Skeletal muscle cell (primary cell): ENCODE data around the gene COTL1.
"Not testable (repeated sequence)": the region's sequence is repeated elsewhere in the genome, so short reads cannot be mapped to it uniquely, and the experiment has no call there.

Experiments used
- DNase-seq: peaks from one replicate; pipeline ENCODE4 v3.0.0-alpha.2; 2010; ENCODE audit warnings: low read depth
- H3K4me3 ChIP-seq: 2 replicates; pipeline ENCODE4 v1.5.1; 2011; ENCODE audit warnings: low read depth, mild to moderate bottlenecking, control low read depth, low read length, moderate library complexity

Gene COTL1

DNA sequence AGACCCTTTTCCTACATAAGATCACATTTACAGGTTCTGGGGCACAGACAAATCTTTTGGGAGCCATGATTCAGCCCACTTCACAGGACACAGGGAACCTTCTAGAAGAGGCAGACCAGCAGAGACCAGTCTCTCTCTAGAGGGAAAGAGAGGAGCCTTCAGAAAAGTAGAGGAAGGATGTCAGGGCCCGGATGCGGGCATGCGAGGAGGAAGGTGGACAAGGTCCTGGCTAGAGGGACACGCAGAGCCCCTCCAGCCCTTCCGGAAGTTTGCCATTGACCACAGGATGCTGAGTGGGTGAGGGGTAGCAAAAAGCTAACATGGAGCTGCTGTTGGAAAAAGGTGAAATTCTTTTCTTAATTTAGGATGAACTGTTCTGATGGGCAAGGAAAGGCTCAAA, 57.6 kb downstream of the COTL1 start:
- no peak for DNase-seq
- no peak overlapping the region for H3K4me3 ChIP-seq

DNA sequence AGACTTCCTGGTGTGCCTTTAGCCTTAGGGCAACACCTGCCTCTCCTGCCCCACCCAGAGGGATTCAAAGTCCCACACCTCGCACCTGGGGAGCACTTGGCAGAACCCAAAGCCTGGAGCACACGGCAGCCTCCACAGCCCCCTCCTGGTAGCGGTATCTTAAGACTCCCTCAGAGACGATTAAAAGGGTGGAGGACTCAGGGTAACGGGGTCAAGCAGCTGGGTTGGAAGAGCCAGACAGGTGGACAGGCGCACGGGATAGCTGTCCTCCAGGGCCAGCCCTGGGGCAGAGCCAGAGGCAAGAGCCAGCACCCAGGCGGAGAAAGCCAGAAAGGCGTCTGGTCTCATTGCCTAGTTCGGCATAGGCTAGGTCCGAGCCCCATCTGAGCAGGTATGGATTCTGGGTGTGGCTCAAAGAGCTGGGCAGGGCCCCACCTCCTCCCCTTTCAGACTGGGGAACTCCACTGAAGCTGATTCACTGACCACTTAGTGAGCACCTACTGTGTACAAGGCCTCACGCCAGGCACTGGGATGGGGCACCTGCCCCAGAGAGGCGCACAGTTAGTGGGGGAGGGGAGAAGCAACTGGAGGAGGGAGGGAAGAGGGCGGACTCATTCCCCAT, 58.5 kb downstream of the COTL1 start:
- no peak for DNase-seq
- no peak overlapping the region for H3K4me3 ChIP-seq

DNA sequence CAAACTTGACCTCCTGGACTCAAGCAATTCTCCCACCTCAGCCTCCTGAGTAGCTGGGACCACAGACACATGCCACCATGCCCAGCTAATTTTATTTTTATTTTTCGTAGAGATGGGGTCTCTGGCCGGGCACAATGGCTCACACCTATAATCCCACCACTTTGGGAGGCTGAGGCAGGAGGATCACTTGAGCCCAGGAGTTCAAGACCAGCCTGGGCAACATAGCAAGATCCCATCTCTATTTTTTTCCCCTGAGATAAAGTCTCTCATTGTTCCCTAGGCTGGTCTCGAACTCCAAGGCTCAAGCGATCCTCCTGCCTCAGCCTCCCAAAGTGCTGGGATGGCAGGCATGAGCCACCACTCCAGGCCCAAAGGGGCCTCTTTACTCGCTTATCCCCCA, 59.0 kb downstream of the COTL1 start:
- DNase-seq, H3K4me3 ChIP-seq: not testable (repeated sequence)

DNA sequence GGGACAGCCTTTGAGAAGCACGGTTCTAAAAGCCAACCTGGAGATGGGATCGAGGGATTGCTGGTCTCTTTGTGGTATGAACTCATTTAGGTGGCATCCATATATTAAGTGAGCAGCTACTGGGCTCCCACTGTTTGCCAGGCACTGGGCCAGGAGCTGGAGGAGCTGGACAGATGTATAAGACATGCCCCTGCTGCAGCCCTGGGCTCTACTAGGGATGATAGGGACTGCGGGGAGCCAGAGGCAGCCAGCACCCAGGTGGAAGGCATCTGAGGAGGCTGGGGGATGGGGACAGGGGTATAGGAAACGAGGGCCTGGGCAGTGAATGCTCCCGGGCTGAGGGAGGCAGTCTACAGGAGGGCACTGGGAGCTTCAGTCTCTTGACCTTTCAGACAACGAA, 60.4 kb downstream of the COTL1 start:
- DNase-seq = no peak
- H3K4me3 ChIP-seq = no peak overlapping the region

DNA sequence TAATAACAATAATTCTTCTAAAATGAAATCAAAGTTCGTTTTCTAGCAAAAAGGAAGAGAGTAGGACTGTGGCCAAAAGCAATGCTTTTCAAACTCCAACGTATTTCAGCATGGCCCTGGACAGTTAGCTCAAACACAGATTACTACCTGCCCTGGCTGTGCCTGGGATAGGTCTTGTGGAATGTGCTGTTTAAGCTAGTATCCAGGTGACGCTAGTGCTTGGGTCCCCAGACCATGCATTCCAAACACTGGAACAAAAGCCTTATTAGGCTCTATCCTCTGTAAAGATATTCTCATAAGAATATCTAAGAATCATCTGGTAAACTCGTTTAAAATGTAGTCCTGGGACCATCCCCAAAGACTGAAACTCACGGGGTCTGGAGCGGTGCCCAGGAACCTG, 60.8 kb downstream of the COTL1 start:
- no peak for DNase-seq
- no peak overlapping the region for H3K4me3 ChIP-seq

DNA sequence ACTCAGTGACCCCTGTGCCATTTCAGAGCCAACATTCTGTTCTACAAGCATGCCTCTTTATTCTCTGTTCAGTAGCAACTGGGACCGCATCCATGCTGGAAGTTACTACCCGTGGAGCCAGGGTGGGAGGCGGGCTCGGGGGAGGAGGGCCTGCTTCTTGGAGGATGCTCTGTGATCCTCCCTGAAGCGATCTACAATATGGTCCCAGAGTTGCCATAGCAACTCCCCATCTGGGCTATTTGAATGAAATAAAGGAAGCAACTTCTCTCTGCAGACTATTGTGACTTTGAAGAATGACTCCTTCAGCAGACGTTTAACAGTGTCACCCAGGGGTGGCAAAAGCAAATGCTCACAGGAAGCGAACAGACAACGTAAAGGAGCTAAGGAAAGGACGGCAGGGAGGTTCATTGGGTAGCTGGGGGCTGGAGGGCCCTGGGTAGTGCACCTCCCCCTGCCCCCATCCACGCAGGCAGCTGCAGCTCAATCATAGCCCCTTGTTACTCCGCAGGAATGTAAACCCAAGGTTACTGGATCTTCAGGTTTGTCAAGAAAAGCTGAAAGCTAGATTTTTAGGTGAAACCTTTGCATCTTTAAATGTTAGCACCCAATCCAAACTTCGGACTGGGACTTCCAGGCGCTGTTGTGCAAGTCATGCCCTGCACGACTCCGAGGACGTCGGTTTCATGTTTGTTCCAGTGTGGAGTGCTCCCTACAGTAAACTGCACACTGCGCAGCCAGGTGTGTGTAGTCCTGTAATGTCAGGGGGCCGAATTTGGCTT, 62.3 kb downstream of the COTL1 start:
- no peak for DNase-seq
- no peak overlapping the region for H3K4me3 ChIP-seq

DNA sequence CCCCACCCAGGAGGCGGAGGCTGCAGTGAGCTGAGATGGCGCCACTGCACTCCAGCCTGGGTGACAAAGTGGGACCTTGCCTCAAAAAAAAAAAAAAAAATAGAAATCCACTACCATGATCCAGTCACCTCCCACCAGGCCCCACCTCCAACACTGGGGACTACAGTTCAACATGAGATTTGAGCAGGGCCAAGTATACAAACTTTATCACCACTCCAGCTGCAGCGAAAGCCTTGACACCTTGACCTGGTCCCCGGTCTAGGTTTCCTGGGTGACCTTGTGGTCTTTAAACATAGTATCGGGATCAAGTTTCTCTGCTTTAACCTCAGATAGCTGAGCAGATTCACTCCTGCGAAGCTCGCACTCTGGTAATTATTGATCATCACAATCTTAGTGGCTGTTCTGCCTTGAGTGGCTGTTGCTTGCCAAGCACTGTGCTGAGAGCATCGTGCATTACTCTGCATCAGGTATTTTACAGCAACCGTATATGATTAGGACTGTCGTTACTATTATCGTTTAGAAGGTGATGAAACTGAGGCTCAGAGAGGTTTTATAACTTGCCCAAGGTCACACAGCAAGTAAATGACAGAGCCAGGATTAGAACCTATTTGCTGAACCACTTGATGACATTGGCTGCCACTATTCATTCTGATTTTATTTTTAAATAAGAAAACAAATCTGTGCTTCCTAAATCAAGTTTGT, 63.1 kb downstream of the COTL1 start:
- no peak overlapping the region for H3K4me3 ChIP-seq

DNA sequence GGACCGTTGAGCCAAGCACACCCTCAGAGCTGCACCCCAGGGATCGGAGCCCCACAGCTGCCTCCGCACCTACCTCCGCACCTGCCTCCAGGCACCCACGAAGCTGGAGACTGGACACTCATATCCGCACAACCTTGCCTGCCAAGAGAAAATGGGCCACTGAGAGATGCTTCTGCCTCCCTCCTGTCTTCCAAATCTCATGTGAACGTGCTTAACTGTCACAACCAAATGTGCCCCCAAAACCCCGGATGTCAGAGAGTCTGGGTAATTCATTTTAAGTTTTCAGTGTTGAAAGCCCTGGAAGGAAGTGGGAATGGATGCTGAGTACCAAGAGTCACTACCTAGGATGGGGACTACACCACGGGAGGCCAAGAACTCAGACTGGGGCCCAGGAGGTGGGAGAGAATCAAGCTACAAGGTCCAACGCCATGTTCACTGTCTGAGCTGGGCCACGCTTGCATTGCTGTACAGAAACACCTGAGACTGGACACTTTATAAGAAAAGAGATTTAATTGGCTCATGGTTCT, 63.9 kb downstream of the COTL1 start:
- no peak overlapping the region for H3K4me3 ChIP-seq
- DNase-seq = no peak

More for the DNA sequence above, 63.1 kb downstream of the COTL1 start:
- no peak for DNase-seq

DNA sequence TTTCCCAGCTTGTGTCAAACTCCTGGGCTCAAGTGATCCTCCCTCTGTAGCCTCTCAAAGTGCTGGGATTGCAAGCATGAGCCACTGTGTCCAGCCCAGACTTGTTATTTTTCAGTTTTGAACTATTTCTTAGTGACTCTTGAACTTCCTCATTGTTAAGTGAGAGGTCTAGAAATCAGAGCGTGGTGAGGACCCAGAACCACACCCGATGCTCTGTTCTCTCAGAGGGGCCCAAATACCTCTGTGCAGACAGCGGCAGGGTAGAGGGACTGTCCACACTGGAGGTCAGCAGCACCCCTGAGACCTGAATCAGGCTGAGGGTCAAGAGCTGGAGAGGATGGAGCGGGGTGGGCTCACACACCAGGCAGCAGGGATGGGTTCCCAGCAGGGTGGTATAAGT, 65.7 kb downstream of the COTL1 start:
- DNase-seq = no peak
- no peak overlapping the region for H3K4me3 ChIP-seq

DNA sequence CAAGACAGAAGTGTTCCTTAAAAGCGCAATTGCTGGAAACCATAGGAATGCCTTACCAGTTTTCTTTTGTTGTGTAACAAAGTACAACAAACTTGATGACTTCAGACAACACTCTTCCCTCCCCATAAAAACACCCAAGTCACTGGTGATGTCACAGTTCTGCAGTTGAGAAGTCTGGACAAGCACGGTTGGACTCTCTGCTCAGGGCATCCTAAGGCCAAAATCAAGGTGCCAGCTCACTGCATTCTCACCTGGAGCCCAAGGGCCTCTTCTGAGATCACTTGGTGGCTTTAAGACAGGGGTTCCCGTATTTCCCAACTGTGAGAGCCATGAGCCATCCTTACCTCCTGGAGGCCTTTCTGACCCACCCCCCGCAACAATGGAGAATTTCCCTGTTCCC, 67.8 kb downstream of the COTL1 start:
- no peak overlapping the region for H3K4me3 ChIP-seq
- DNase-seq = no peak

DNA sequence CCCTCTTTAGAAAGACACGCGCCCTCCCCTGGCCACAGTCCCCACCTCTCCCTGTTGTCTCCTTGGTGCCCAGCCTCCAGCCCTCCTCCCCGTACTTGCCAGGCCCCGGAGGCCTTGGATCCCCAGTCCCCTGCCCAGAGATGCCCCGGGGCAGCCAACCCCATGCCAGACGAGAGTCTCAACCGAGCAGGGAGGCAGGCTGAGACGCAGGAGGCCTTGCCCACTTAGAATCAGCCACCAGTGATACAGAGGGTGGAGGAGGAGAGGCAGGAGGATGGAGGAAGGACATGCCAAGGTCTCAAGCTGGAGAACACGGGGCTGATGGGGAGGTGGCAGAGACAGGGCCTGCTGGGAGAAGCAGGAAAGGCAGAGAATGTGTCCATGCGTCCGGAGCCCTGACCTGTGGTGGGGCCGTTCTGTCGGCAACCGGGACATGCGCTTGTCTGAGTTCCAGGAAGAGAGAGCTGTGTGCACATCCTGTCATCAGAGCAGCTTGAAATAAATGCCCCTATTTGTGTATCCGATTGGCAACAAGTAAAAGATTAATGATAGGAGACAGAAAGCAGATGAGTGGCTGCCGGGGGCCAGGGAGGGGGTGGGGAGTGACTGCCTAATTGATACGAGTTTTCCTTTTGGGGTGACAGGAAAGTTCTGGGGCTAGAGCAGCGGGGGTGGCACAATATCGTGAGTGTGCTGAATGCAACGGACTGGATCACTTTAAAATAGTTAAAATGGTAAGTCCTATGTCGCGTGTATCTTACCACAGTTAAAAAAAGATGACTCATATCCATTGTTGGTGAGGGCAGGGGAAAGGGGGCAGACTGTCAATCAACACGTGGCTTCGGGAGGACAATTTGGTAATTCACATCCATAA, 68.7 kb downstream of the COTL1 start:
- no peak overlapping the region for H3K4me3 ChIP-seq
- DNase-seq = no peak

DNA sequence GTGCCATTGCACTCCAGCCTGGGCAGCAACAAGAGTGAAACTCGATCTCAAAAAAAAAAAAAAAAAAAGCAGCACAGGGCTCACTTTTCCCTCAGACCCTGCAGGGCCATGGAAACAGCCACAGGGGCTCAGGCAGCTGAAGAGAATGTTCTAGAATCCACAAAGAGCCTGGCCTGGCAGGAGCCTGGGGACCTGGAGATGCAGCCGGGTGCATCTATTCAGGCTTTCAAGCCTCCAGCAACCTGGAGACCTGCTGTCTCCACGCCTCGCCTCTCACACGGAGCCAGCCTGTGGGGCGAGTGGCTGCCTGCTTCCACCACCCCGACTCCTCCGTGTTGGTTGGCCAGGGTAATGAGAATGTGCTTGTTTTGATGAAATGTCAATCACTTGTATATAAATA, 69.4 kb downstream of the COTL1 start:
- no peak for DNase-seq
- H3K4me3 ChIP-seq = no peak overlapping the region

DNA sequence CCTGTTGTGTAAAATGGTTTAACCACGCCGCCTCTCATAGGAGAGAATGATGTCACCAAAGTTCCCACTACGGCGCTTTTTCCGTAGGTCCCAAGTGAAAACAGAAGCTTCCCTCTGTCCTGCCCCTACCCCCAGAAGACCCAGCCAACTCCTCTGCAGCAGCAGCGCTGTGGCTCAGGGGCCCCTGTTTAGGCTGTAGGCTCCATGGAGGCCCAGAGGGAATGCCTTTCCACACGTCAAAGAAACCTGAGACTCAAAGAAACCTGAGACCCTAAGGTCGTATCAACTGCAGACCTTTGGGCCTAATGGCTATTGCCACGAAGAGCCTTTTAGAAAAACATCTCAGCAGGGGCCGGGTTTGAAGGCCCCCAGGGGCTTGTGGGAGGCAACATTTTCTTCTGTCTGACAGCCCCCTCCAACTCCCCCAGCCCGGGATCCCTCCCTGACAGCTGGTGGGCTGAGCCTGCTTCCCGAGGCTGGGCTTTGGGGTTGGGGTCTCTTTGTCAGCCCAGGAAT, 70.3 kb downstream of the COTL1 start:
- H3K4me3 ChIP-seq = no peak overlapping the region
- DNase-seq = no peak

DNA sequence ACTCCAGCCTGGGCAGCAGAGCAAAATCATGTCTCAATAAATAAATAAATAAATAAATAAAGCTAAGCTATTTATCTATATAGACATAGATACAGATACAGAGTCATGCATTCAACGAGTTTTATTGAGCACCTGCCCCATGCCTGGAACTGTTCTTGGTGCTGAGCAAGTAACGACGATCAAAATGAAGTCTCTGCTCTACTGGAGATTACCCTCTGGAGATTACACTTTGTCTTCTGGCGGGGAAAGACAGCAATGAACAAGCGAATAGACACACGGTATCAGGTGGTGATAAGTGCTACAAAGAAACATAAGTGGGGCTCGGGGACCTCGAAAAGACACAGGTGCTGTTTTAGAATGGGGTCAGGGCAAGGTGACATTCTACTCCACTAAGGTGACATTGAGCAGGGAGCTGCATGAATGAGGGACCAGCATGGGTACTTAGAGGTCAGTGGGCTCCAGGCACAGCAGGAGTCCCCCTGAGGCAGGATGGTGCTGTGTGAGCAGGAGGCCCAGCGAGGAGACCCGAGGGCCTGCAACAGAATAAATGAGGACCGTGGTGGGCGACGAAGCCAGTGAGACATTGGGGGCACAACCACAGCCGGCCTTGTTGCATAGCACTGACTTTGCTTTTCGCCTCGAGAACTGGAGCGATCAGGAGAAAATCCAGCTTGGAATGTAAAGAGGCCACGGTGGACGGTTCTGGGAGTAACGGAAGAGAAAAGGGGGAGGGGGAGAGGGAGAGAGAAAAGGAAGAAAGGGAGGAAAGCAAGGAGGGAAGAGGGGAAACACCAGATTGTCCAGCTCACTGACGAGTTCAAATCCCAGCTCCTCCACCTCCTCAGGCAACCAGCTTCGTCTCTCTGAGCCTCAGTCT, 71.0 kb downstream of the COTL1 start:
- DNase-seq = no peak
- H3K4me3 ChIP-seq = no peak overlapping the region

DNA sequence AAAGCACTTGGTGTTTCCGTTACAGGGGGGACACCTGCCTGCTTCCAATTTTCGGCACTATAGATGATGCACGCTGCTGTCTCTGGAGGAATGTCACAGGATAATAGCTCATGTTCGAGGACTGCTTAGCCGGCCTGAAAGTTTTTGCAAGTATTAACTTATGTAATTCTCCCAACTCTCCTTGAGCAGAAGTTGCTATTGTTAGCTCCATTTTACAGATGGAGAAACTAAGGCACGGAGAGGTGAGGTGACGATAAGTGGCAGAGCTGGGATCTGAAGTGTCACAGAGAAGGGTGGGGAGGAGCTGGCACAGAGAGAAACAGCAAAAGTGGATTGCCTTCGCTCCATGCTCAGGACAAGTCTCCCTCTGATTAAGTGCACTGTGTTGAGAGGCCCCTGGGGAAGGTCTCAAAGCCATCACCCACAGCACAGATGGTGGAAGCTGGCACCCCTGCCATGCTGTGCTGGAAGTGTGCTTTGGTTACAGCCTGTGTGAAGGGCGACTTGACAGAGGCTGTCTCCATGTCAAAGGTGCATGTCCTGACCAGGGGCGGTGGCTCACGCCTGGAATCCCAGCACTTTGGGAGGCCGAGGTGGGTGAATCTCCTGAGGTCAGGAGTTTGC, 72.7 kb downstream of the COTL1 start:
- DNase-seq = no peak
- no peak overlapping the region for H3K4me3 ChIP-seq

DNA sequence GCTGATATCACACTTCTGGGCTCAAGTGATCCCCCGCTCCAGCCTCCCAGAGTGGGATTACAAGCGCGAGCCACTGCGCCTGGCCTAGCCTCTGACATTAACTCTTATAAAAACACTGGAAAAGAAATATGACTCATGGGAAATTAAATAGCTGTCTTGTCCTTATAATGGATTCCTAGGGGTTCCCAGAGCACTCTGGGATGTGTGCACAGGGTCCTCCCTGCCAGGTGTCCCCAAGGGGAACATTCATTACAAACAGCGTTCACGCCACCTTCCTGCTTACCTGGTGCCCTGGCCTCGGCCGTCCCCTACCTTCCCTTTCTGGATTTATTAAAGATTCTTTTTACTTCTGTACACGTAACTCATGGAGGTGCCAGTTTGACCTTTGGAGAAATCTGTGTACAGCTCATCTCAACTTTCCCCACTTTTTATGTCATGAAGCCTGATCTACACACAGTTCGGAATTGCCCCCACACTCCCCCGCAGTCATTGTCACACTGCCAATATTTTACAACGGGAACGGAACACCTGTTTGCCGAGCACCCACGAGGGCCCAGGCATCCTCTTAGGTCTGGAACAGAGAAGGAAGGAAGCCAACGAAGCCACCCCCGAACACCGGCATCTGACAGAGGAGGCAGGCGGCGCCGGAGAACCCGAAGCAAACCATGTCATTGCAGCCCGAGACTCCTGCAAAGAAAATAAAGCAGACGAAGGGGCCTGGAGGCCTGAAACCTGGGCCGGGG, 73.7 kb downstream of the COTL1 start:
- H3K4me3 ChIP-seq = no peak overlapping the region
- no peak for DNase-seq

DNA sequence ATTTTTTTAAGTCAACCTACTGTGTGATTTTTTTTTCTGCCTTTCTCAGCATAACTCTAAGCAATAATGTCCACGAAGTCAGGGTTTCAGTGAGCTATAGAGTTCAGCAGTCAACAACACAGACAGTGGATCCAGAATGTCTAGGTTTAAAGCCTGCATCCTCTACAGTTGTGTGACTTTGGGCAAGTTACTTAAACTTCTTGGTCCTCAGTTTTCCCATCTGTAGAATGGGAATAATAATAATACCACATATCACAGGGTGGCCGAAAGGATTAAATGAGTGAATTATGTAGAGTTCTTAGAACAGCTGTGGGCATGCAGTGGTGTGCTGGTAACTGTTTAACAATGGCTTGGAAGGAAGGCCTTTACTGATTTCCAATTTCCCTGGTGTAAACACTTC, 74.6 kb downstream of the COTL1 start:
- no peak for DNase-seq

More for the DNA sequence above, 74.6 kb downstream of the COTL1 start:
- no peak overlapping the region for H3K4me3 ChIP-seq
